IPS DF 6.9 (cell line): ENCODE results near the gene PLCH2.

Experiments used
- DNase-seq: peaks from one replicate; pipeline ENCODE4 v3.0.0-alpha.2; 2013; ENCODE audit warnings: low read depth, low spot score
- H3K27ac ChIP-seq: one replicate; pipeline ENCODE4 v1.5.1; 2013; ENCODE audit warnings: low read length, control low read depth
- H3K27me3 ChIP-seq: 2 replicates; pipeline ENCODE4 v1.6.1; 2013; ENCODE audit warnings: mild to moderate bottlenecking, low read length; ENCODE audit not compliant: control insufficient read depth, insufficient read depth
- H3K36me3 ChIP-seq: 2 replicates; pipeline ENCODE4 v1.6.1; 2013; ENCODE audit warnings: low read length; ENCODE audit not compliant: control insufficient read depth, insufficient read depth
- H3K4me1 ChIP-seq: 2 replicates; pipeline ENCODE4 v1.6.1; 2013; ENCODE audit warnings: low read length; ENCODE audit not compliant: control insufficient read depth, insufficient read depth
- H3K4me3 ChIP-seq: 2 replicates; pipeline ENCODE4 v1.5.1; 2013; ENCODE audit warnings: mild to moderate bottlenecking, low read length
- H3K9me3 ChIP-seq: 2 replicates; pipeline ENCODE4 v1.6.1; 2013; ENCODE audit warnings: low read length, inconsistent platforms; ENCODE audit not compliant: control insufficient read depth, insufficient read depth
- WGBS: extraction: QIAGEN DNeasy Blood & Tissue Kit; methylation state at CpG from one replicate; pipeline ENCODE4 v1.1.7; 2013; ENCODE audit warnings: mixed read lengths, missing lambda C conversion rate; ENCODE audit not compliant: insufficient read length, insufficient coverage; 5-methylcytosine and 5-hydroxymethylcytosine counted together

Gene PLCH2

DNA sequence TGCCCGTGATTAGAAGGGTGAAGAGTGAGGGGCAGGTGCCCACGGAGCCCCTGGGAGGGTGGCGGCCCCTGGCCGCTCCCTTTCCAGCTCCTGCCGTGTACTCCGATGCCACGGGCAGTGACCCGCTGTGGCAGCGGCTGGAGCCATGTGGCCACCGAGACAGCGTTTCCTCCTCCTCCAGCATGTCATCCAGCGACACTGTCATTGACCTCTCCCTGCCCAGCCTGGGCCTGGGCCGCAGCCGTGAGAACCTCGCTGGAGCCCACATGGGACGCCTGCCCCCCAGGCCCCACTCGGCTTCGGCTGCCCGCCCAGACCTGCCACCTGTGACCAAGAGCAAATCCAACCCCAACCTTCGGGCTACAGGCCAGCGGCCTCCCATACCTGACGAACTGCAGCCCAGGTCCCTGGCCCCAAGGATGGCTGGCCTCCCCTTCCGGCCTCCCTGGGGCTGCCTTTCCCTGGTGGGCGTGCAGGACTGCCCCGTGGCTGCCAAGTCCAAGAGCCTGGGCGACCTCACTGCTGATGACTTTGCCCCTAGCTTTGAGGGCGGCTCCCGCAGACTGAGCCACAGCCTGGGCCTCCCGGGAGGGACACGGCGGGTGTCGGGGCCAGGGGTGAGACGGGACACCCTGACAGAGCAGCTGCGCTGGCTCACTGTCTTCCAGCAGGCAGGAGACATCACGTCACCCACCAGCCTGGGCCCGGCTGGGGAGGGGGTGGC is 28.3 kb downstream of the PLCH2 start:
- H3K4me3 ChIP-seq: no peak overlapping the region
- no peaks in the 10 kb centered on the region for H3K27me3 ChIP-seq
- H3K4me1 ChIP-seq: no peaks in the 10 kb centered on the region
- H3K9me3 ChIP-seq: no peaks in the 10 kb centered on the region
- no CpG with 5 or more reads among the region's 36 CpGs for WGBS
- H3K36me3 ChIP-seq: peaks cover 5% of the 10 kb centered on the region
- no peak overlapping the region for H3K27ac ChIP-seq
- DNase-seq: no peak

GRCh38 chr1:2504949-2505272 is 28.8 kb downstream of the PLCH2 start:
- no peaks in the 10 kb centered on the region for H3K27me3 ChIP-seq
- DNase-seq: no peak
- no peaks in the 10 kb centered on the region for H3K9me3 ChIP-seq
- no peak overlapping the region for H3K27ac ChIP-seq
- WGBS: no CpG with 5 or more reads among the region's 22 CpGs
- H3K4me3 ChIP-seq: no peak overlapping the region
- no peaks in the 10 kb centered on the region for H3K4me1 ChIP-seq
- peaks cover 10% of the 10 kb centered on the region for H3K36me3 ChIP-seq

GRCh38 chr1:2505461-2505994 is 29.4 kb downstream of the PLCH2 start:
- Histone ChIP-seq H3K36me3 (peaks cover 14% of the 10 kb centered on the region), H3K27me3 (no peaks in the 10 kb centered on the region), H3K27ac (no peak overlapping the region), H3K4me3 (no peak overlapping the region), H3K9me3 (no peaks in the 10 kb centered on the region), H3K4me1 (no peaks in the 10 kb centered on the region)
- WGBS: no CpG with 5 or more reads among the region's 21 CpGs
- DNase-seq: no peak

DNA sequence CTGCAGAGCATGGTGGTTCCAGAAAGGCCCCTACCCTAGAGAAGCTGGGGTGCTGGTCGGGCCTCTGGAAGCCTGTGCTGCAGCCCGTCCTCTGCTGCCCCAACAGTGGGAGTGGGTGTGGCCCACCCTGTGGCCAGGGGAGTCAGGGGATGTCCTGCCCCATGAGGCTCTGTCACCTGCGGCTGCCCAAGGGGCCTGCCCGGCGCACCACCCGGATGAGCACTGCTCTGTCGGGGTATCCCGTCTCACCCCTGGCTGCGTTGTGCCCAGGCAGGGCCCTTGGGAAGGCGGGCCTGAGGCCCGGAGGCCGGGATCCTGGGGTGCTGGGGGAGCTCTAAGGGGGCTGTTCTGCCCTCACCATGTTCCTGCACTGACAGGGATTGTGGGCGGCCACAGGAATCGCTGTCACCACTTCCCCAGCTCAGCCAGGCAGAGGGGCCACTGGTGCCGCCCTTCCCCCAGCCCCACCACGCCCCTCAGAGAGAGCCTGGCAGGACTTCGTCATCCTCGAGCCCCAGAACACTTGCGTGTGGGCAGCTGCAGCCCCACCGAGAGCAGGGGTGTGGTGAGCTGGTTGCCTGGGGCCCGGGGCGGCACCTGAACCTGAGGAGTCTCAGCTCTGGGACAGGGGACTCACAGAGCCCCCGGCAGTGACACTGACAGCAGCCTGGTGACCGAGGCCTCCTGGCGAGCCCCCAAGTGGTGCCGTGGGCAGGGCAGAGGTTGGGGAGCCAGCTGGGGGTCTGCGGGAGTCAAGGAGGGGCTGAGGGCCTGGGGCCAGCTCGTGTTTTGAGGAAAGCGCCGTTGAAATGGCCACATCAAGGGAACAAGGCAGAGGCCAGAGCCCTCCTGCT is 30.1 kb downstream of the PLCH2 start:
- Histone ChIP-seq H3K27ac (no peak overlapping the region), H3K4me3 (no peak overlapping the region), H3K4me1 (no peaks in the 10 kb centered on the region), H3K9me3 (no peaks in the 10 kb centered on the region), H3K27me3 (no peaks in the 10 kb centered on the region), H3K36me3 (peaks cover 18% of the 10 kb centered on the region)
- WGBS: no CpG with 5 or more reads among the region's 30 CpGs
- no peak for DNase-seq

- Histone ChIP-seq H3K4me3 (no peak overlapping the region), H3K27me3 (no peaks in the 10 kb centered on the region), H3K36me3 (peaks cover 21% of the 10 kb centered on the region), H3K9me3 (no peaks in the 10 kb centered on the region), H3K27ac (no peak overlapping the region), H3K4me1 (no peaks in the 10 kb centered on the region)
- WGBS: no CpG with 5 or more reads among the region's 15 CpGs
- DNase-seq: no peak
Observed at GRCh38 chr1:2506901-2507565, 30.9 kb downstream of the PLCH2 start.

GRCh38 chr1:2507744-2508155 is 31.7 kb downstream of the PLCH2 start:
- H3K4me1 ChIP-seq: no peaks in the 10 kb centered on the region
- peaks cover 23% of the 10 kb centered on the region for H3K36me3 ChIP-seq
- DNase-seq: no peak
- no peaks in the 10 kb centered on the region for H3K9me3 ChIP-seq
- no peak overlapping the region for H3K27ac ChIP-seq
- H3K4me3 ChIP-seq: no peak overlapping the region
- H3K27me3 ChIP-seq: no peaks in the 10 kb centered on the region
- no CpG with 5 or more reads among the region's 6 CpGs for WGBS

DNA sequence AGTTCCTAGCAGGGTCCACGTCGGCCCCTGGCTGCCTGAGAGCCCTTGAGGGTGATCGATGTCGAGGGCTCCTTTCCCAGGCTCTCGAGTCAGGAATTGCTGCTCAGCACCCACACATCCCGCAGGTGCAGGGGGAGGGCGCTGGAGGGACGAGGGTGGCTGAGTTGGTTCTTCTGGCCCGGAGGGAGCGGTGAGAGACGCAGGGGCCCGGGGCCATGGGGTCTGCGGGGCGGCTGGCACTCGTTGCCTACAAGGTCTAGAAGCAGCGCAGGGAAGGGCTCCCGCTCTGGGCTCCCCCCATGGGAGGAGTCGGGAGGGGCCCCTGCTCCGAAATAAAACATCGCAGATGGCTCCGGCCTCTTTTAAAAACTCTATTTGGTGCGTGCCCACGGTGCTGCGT is 32.1 kb downstream of the PLCH2 start:
- Histone ChIP-seq H3K4me3 (no peak overlapping the region), H3K27me3 (no peaks in the 10 kb centered on the region), H3K27ac (no peak overlapping the region), H3K4me1 (no peaks in the 10 kb centered on the region), H3K36me3 (peaks cover 25% of the 10 kb centered on the region), H3K9me3 (no peaks in the 10 kb centered on the region)
- no CpG with 5 or more reads among the region's 24 CpGs for WGBS
- DNase-seq: no peak

GRCh38 chr1:2508751-2509150 is 32.7 kb downstream of the PLCH2 start:
- Histone ChIP-seq H3K27ac (no peak overlapping the region), H3K4me3 (no peak overlapping the region), H3K36me3 (peaks cover 30% of the 10 kb centered on the region), H3K9me3 (no peaks in the 10 kb centered on the region), H3K27me3 (no peaks in the 10 kb centered on the region), H3K4me1 (no peaks in the 10 kb centered on the region)
- WGBS: no CpG with 5 or more reads among the region's 29 CpGs
- DNase-seq: no peak

- no peaks in the 10 kb centered on the region for H3K9me3 ChIP-seq
- H3K4me1 ChIP-seq: no peaks in the 10 kb centered on the region
- H3K27me3 ChIP-seq: no peaks in the 10 kb centered on the region
- no peak overlapping the region for H3K4me3 ChIP-seq
- WGBS: no CpG with 5 or more reads among the region's 11 CpGs
- DNase-seq: no peak
- peaks cover 36% of the 10 kb centered on the region for H3K36me3 ChIP-seq
- H3K27ac ChIP-seq: no peak overlapping the region
Observed at GRCh38 chr1:2509589-2509988, 33.5 kb downstream of the PLCH2 start.

- no peaks in the 10 kb centered on the region for H3K9me3 ChIP-seq
- H3K36me3 ChIP-seq: peaks cover 39% of the 10 kb centered on the region
- H3K4me1 ChIP-seq: no peaks in the 10 kb centered on the region
- H3K27me3 ChIP-seq: no peaks in the 10 kb centered on the region
- H3K27ac ChIP-seq: no peak overlapping the region
- H3K4me3 ChIP-seq: no peak overlapping the region
- no CpG with 5 or more reads among the region's 27 CpGs for WGBS
- DNase-seq: no peak
Observed at GRCh38 chr1:2510366-2511155, 34.5 kb downstream of the PLCH2 start.
